GM12891 (cell line): Measurements from ENCODE around the gene JADE1.

Source experiments
- POLR2A ChIP-seq: IDR thresholded peaks from 2 replicates; pipeline ENCODE4 v1.6.1; 2011; ENCODE audit warnings: low read depth, low read length, control low read depth
- POU2F2 ChIP-seq: IDR thresholded peaks from 2 replicates; pipeline ENCODE4 v1.6.1; 2011; ENCODE audit warnings: low read depth, mild to moderate bottlenecking, control low read depth, low read length, moderate library complexity
- SPI1 ChIP-seq: IDR thresholded peaks from 2 replicates; pipeline ENCODE4 v1.6.1; 2011; ENCODE audit warnings: low read depth, low read length, control low read depth
- TAF1 ChIP-seq: IDR thresholded peaks from 2 replicates; pipeline ENCODE4 v1.6.1; 2011; ENCODE audit warnings: low read depth, low read length, control low read depth

- TF ChIP-seq POLR2A (no peak), TAF1 (no peak), SPI1 (no peak), POU2F2 (no peak)
These were observed 32.7 kb upstream of the JADE1 start for GRCh38 chr4:128776794-128777216.
